ENCODE data around the gene CEP72.
"Not testable (repeated sequence)": the region's sequence is repeated elsewhere in the genome, so short reads cannot be mapped to it uniquely, and the experiment has no call there.

Gene CEP72

GRCh38 chr5:670396-671270, 58.5 kb downstream of the CEP72 start:
- DNase-seq (ENCODE audit: low read depth in 2 of 3, low spot score in 2 of 3) = no peak

GRCh38 chr5:671459-672328, 59.6 kb downstream of the CEP72 start:
- DNase-seq (ENCODE audit: low read depth in 2 of 3, low spot score in 2 of 3) = peak in 1 of 3 experiments; percentile 45

GRCh38 chr5:672329-673160, 60.4 kb downstream of the CEP72 start:
- DNase-seq (ENCODE audit: low read depth in 2 of 3, low spot score in 2 of 3) = peak in 1 of 3 experiments; percentile 29

- no peak for DNase-seq (ENCODE audit: low read depth in 2 of 3, low spot score in 2 of 3)
Measured at GRCh38 chr5:673161-673830, 61.2 kb downstream of the CEP72 start.

GRCh38 chr5:673831-674629, 61.9 kb downstream of the CEP72 start:
- DNase-seq (ENCODE audit: low read depth in 2 of 3, low spot score in 2 of 3) = no peak

GRCh38 chr5:674630-675011, 62.5 kb downstream of the CEP72 start:
- DNase-seq (ENCODE audit: low read depth in 2 of 3, low spot score in 2 of 3) = no peak

GRCh38 chr5:675111-675870, 63.2 kb downstream of the CEP72 start:
- no peak for DNase-seq (ENCODE audit: low read depth in 2 of 3, low spot score in 2 of 3)

GRCh38 chr5:675871-676698, 63.9 kb downstream of the CEP72 start:
- no peak for DNase-seq (ENCODE audit: low read depth in 2 of 3, low spot score in 2 of 3)

- no peak for DNase-seq (ENCODE audit: low read depth in 2 of 3, low spot score in 2 of 3)
Measured at GRCh38 chr5:676699-677076, 64.5 kb downstream of the CEP72 start.

- no peak for DNase-seq (ENCODE audit: low read depth in 2 of 3, low spot score in 2 of 3)
Measured at GRCh38 chr5:677131-678101, 65.3 kb downstream of the CEP72 start.

GRCh38 chr5:678521-678920, 66.4 kb downstream of the CEP72 start:
- not testable (repeated sequence) for DNase-seq (ENCODE audit: low read depth in 2 of 3, low spot score in 2 of 3)

GRCh38 chr5:679166-679895, 67.2 kb downstream of the CEP72 start:
- DNase-seq (ENCODE audit: low read depth in 2 of 3, low spot score in 2 of 3) = not testable (repeated sequence)

- not testable (repeated sequence) for DNase-seq (ENCODE audit: low read depth in 2 of 3, low spot score in 2 of 3)
Measured at GRCh38 chr5:680118-680795, 68.1 kb downstream of the CEP72 start.

- DNase-seq (ENCODE audit: low read depth in 2 of 3, low spot score in 2 of 3) = not testable (repeated sequence)
Measured at GRCh38 chr5:680836-681235, 68.7 kb downstream of the CEP72 start.

- not testable (repeated sequence) for DNase-seq (ENCODE audit: low read depth in 2 of 3, low spot score in 2 of 3)
Measured at GRCh38 chr5:681317-682191, 69.4 kb downstream of the CEP72 start.
